Chondrocyte (in vitro differentiated cells): ENCODE measurements around the gene GRIK3. TPM values are rescaled to one million over a fixed set of nuclear protein-coding genes. Genes with fewer than 3 reads are reported as not detected.
"Not testable (repeated sequence)": the region's sequence is repeated elsewhere in the genome, so short reads cannot be mapped to it uniquely, and the experiment has no call there.

Experiments used
- DNase-seq: peaks from one replicate; pipeline ENCODE4 v3.0.0; 2021; ENCODE audit warnings: mixed read lengths, low spot score
- H3K27ac Mint-ChIP-seq: one replicate; pipeline ENCODE4 v1.8.0; 2021; ENCODE audit warnings: mild to moderate bottlenecking, moderate library complexity, mixed read lengths; ENCODE audit not compliant: unreplicated experiment
- H3K27me3 Mint-ChIP-seq: 2 replicates; pipeline ENCODE4 v1.8.0; 2021; ENCODE audit warnings: low read depth, mixed read lengths
- H3K36me3 Mint-ChIP-seq: 2 replicates; pipeline ENCODE4 v1.8.0; 2021; ENCODE audit warnings: low read depth, mixed read lengths
- H3K4me1 Mint-ChIP-seq: 2 replicates; pipeline ENCODE4 v1.8.0; 2021; ENCODE audit warnings: low read depth, mild to moderate bottlenecking, mixed read lengths
- H3K4me3 Mint-ChIP-seq: one replicate; pipeline ENCODE4 v1.8.0; 2021; ENCODE audit warnings: mild to moderate bottlenecking, moderate library complexity, mixed read lengths; ENCODE audit not compliant: unreplicated experiment
- H3K9me3 Mint-ChIP-seq: 2 replicates; pipeline ENCODE4 v1.8.0; 2021; ENCODE audit warnings: low read depth, mixed read lengths
- CTCF ChIP-seq: fragments of 200-600 bp; sonication (generic); IDR thresholded peaks from 2 replicates; pipeline ENCODE4 v1.5.0; 2021; ENCODE audit warnings: antibody characterized with exemption, mild to moderate bottlenecking, moderate library complexity
- long read RNA-seq: library from polyadenylated mRNA; stranded (forward); transcript quantifications from one replicate; pipeline ENCODE4 v2.0.0, GENCODE V29; 2021
- total RNA-seq: library from RNA; stranded (reverse); gene quantifications from 3 replicates; pipeline ENCODE4 v1.2.1, GENCODE V29; 2021

GRIK3 gene
- not detected in 3 replicates for total RNA-seq
- long read RNA-seq = 0 reads

GRCh38 chr1:37034121-37035013 lies at the start of gene GRIK3:
GRIK3 (minus strand) TSS chr1:37034515; CDS start chr1:37034108, 407 bp downstream.
- no peaks in the 10 kb centered on the region for H3K4me1 Mint-ChIP-seq
- peak within 1 kb of the TSS; percentile 12 for H3K4me3 Mint-ChIP-seq
- TF ChIP-seq CTCF = no peak
- H3K27ac Mint-ChIP-seq = no peak within 1 kb of the TSS
- no peaks in the 10 kb centered on the region for H3K9me3 Mint-ChIP-seq
- H3K36me3 Mint-ChIP-seq = peaks cover 1% of the 10 kb centered on the region
- peaks cover 72% of the 10 kb centered on the region for H3K27me3 Mint-ChIP-seq
- no peak for DNase-seq

GRCh38 chr1:37084013-37084412 lies 49.7 kb upstream of the GRIK3 start:
- no peaks in the 10 kb centered on the region for H3K4me1 Mint-ChIP-seq
- H3K9me3 Mint-ChIP-seq = no peaks in the 10 kb centered on the region
- no peak overlapping the region for H3K27ac Mint-ChIP-seq
- H3K27me3 Mint-ChIP-seq = peaks cover 10% of the 10 kb centered on the region
- H3K36me3 Mint-ChIP-seq = no peaks in the 10 kb centered on the region
- H3K4me3 Mint-ChIP-seq = no peak overlapping the region
- no peak for DNase-seq
- TF ChIP-seq CTCF = no peak

- no peaks in the 10 kb centered on the region for H3K4me1 Mint-ChIP-seq
- no peaks in the 10 kb centered on the region for H3K36me3 Mint-ChIP-seq
- TF ChIP-seq CTCF = no peak
- peaks cover 10% of the 10 kb centered on the region for H3K27me3 Mint-ChIP-seq
- no peak overlapping the region for H3K27ac Mint-ChIP-seq
- DNase-seq = no peak
- H3K4me3 Mint-ChIP-seq = no peak overlapping the region
- no peaks in the 10 kb centered on the region for H3K9me3 Mint-ChIP-seq
Observed at GRCh38 chr1:37083603-37084002, 49.3 kb upstream of the GRIK3 start.

- H3K4me3 Mint-ChIP-seq, H3K36me3 Mint-ChIP-seq, H3K27ac Mint-ChIP-seq, DNase-seq, H3K4me1 Mint-ChIP-seq, H3K9me3 Mint-ChIP-seq: not testable (repeated sequence)
- H3K27me3 Mint-ChIP-seq = peaks cover 13% of the 10 kb centered on the region
Observed at GRCh38 chr1:37080296-37080986, 46.1 kb upstream of the GRIK3 start.

GRCh38 chr1:37078866-37079265 lies 44.6 kb upstream of the GRIK3 start:
- no peak overlapping the region for H3K27ac Mint-ChIP-seq
- H3K4me1 Mint-ChIP-seq = no peaks in the 10 kb centered on the region
- H3K36me3 Mint-ChIP-seq = no peaks in the 10 kb centered on the region
- H3K9me3 Mint-ChIP-seq = no peaks in the 10 kb centered on the region
- DNase-seq = no peak
- peaks cover 11% of the 10 kb centered on the region for H3K27me3 Mint-ChIP-seq
- H3K4me3 Mint-ChIP-seq = no peak overlapping the region
- TF ChIP-seq CTCF = no peak
